HG03442 (cell line): ENCODE measurements around the gene CNPPD1.

ENCODE experiments used
- ATAC-seq: cut with Tn5 transposase; IDR thresholded peaks from one replicate; pipeline ENCODE4 v1.9.1; 2021; ENCODE audit warnings: mild to moderate bottlenecking, moderate library complexity; ENCODE audit not compliant: unreplicated experiment

The CNPPD1 gene

DNA sequence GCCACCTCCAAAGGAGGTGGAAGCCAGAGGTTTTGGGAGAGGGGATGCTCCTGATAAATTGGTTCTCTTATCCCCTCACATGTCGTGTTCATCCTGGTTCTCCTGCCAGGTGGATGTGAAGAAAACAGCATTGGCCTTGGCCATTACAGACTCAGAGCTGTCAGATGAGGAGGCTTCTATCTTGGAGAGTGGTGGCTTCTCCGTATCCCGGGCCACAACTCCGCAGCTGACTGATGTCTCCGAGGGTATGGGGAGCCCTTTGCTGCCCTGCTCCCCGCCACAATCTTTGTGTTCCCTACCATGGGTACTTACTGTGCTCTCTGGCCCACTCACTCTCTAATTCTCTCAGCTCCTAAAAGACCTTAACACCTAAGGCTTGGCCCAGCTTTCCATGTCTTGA lies 4.8 kb upstream of the CNPPD1 start:
- ATAC-seq: no peak

DNA sequence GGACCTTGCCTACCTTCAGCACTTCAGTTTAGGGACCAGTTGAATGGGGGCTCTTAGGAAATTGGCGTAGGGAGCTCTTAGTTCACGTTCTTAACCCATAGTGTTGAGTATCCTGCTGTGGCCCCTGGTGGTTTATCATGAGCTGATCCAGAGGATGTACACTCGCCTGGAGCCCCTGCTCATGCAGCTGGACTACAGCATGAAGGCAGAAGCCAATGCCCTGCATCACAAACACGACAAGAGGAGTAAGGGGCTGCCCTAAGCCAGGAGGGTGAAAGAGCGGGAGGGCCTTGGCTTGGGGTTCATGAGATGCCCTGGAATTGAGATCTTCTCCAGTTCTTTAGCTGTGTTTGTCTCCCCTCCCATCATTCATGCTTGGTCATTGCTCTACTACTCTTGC lies 4.2 kb upstream of the CNPPD1 start:
- ATAC-seq: no peak

DNA sequence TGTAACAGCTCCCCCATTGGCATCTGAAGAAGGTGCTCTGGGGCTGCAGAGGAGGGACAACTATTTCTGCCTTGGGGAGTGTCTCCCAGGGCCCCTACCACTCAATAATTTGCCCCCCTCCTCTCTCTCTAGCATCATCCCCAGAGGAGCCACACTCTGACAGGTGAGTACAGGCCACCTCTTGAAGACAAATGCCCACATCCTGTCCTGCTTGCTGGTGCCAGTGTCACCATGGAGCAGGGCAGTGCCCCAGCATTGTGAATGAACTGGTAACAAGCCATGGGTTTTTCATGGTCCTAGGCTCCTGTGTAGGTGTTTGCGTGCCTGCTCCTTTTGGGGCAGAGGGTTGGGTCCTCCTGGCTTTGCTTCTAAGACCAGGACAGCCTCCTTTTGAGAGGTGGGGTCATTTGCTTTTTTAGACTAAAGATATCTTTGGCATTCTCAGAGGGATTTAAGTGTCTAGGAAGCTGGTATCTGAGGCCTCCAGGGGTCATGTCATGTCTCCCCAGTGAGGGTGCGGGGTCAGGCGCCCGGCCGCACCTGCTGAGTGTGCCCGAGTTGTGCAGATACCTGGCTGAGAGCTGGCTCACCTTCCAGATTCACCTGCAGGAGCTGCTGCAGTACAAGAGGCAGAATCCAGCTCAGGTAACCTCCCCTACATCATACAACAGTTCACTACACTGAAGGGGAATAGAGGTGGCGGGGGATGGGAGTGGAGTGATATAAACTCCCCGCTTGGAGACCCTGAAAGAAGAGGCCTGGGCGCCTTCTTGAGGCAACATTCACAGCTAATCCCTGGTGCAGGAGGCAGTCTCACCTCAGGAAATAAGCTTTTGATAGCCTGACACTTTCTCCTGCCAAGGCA lies 3.1 kb upstream of the CNPPD1 start:
- ATAC-seq: no peak

DNA sequence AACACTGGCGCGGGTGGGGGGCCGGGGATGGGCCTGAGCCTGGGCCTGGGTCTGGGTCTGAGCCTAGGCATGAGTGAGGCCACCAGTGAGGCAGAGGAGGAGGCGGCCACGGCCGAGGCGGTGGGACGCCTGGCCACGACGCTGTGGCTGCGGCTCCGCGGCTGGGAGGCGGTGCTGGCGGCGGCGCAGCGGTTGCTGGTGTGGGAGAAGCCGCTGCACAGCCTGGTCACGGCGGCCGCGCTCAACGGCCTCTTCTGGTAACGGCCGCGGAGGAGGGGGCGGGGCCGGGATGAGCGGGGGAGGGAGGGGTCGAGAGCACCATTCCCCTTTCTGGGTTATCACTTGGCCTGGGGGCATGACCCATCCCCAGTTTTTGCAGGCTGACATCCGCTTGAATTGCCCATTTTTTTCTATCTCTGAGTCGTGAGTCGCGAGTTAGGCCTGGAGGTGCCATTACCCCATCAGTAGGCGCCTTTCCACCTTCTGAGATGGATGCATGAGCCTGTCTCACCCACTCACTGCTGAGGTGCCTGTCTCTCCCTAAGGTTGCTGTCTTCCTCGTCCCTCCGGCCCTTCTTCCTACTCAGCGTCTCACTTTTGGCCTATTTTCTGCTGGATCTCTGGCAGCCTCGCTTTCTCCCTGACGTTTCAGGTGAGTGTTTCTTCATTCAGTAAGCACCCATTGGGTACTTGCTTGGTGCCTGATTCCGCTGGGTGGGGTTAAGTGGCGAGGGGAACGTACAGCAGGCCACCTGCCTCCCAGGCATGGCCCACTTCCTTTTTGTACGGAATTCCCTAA lies 1.9 kb upstream of the CNPPD1 start:
- peak; percentile 18 for ATAC-seq

DNA sequence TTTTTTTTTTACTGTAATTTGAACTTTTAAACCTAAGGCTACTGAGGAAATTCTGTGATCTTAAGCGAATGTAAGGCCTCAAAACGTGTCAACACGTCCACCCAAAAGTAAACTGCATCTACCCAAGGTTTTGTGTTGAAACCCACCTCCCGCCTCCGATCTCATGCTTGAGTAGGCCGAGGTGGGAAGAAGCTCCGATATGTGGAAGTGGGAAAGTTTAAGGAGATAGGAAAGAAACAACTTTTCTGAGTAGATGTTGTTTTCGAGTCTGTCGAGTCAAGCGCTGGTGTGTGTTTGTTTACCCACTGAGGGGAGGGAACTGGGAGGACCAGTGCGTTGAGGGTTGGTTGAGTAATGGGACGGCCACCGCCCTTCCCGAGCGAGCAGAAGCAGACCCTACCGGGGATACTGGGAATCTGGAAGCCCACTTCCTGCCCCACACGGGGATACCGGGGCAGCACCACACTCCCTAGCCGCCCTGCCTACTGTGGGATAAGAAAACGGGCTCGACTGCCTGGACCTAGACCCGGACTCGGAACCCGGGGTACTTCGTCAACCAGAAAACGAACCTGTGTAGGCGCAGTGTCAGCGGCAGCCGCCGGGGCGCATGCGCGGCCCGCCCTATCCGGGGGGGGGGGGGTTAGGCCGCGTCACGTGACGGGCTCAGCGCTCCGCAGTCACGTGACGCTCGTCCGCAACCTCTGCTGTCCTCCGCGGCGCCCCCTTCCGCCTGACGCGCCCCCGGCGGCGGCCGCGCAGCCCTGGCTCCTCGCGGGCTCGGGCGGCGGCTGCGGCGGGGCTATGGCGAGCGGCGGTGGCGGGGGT lies 1.0 kb upstream of the CNPPD1 start, which contains the start of gene RETREG2:
RETREG2 (plus strand) TSS at position 724 of the 825 bp plus-strand sequence; CDS start at position 802, 78 bp downstream.
- ATAC-seq: peak; percentile 34

DNA sequence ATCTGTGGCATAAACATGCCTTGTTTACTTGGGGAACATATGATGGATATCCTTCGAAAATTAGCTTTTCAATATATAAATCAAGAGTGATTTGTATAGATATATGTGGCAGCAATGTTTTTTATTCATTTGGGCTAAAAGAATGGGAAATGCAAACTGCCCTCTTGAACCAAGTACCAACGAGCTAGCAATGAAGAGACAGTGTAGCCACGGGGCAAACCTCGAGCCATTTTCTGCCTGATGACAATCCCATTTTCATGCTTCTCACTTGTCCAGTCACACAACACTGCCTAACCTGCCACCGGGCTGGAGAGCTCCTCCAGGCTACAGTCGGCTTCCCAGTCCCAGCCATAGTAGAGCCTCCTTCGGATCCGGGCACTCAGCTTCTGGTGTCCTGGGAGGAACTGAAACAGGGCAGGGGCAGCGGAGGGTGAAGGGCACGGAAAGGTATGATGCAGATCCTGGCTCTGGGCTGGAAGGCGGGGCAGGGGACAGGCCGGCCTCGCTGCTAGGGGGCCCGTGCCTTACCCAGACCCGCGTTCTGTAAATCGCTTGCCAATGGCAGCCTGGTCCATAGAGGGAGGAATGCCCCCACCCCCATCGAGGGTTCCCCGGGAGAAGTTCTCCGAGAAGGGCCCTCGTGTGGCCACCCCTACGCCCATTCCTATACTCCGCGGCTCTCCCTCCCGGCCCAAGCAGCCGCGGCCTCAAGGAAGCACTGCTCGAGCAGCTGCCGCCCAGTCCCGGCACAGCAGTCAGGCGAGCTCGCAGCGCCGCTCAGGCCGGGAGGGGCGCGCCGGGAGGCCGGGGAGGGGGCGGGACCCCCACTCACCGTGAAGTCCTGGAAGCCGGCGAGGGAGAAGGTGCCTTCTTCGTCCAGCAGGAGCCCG lies 552 bp downstream of the CNPPD1 start:
- peak; percentile 31 for ATAC-seq

DNA sequence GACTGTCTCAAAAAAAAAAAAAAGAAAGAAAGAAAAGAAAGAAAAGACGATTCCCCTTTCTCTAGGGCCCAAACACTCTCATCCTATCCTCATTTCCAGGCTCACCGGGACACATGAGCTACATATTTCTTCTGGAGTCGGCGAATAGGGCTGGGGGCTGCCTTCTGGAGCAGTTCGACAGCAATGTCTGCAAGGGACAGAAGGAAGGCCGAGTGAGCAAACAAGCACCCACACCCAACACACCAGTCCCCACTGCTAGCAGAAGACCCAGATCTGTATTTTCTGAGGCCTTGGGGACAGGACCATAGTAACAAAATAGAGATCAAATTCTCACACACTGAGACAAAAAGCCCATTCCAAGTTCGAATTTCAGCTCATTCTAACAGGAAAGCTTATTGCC lies 1.2 kb downstream of the CNPPD1 start:
- no peak for ATAC-seq

DNA sequence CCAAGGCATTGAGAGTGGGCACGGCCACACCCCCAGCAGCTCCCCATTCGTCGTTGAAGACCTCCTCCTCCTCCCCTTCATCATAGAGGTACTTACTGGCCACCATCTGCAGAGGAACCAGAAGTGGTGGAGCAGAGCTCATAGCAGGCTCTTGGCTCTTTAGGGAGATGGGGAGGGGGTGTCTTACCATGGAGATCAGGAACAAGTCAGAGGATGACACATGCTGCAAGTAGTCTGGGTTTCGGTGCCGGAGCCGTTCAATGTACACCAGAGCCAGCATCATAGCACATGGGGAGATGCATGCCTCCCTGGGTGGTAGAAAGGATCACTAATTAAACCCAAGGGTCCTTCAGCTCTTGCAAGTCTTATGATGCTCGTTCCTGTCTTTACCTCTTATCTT lies 1.9 kb downstream of the CNPPD1 start:
- ATAC-seq: no peak

DNA sequence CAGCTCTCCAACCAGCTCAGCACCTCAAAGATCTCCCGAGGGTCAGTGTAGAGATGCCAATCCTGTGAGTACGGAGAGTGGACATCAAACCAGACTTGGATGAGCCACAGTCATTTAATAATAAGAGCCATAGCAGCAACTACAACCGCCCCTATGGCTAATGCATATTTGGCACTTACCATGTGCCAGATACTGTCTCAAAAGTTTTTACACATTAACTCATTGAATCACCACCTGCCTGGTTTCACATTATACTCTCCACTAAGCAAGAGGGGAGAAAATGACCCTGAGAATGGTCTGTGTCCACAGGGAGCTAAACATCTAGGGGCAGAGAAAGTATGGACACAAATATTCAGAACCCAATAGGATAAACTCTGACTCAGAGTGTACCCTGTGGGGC lies 2.6 kb downstream of the CNPPD1 start:
- no peak for ATAC-seq

DNA sequence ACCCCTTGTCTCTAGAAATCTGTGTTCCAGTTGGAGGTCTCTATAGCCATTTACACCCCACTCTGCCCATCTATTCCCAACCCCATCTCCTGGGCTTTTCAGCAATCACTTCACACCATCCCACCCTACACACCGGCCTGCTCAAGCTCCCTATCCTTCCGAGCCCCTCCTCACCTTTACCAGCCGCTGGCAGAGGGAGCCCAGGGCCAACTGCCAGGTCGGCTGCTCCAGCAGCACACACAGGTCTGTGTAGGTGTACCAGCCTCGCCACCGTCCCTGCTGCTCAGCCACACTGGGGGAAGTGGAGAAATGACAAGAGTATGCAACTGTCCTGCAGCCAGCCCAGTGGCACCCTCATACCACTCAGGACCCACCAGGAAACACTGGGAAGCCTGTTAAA lies 3.5 kb downstream of the CNPPD1 start:
- no peak for ATAC-seq

DNA sequence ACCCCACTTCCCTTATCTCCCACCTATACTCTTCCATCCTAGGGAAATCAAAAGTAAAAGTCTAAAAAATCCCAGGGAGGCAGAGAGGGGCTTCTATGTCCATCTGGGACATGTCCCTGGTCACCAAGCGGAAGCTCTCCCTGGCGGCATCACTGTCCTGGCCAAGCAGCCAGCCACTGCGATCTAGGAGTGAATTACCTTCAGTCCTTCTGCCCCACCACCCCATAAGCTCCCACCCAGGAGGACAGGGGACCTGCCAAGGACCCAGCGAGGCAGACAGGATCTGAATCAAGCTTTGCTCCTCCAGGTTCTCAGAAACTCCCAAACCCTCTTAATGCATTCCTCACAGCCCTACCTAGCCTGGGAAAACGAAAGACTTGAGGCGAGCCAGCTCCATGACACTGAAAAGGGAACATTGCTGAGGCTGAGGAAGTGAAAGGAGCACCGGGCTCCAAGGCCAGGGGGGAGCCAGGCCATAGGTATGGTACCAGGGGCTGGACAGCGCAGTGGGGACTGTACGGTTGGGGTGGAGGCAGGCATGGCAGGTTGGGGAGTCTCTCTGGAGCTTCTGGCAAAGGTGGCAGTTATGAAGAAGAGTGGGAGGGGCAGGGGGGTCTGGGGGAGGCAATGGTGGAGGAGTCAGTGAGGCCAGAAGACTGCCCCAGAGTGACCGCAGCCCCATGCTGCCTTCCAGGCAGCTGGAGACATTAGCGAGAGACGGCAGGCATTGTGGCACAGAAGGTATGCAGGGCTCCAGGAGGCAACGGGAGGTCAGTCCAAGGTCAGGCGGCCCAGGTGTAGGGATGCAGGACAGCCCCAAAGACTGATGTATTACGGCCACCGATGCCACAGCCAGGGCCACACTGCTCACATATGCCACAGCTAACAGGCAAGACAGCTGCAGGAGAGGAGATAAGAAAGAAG lies 4.2 kb downstream of the CNPPD1 start:
- ATAC-seq: no peak

DNA sequence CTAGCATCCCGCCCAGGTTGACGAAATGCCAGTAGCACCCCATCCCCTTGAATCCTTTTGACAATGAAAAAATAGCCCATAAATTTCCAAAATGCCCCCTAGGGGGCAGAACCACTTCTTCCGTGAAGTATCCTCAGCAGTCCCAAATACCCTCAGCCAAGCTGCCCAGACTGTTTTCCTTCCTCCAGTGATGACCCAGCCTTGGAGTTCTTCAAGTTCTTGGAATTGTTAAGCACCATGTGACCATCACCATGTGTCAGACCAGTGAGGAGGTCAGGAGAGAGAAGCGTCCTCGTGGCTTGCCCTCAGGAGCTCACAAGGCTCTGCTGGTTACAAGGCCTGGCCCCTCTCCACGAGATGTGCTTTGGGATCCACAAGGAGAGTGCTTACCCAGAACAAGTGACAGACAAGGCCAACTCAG lies 5.5 kb downstream of the CNPPD1 start:
- ATAC-seq: no peak

DNA sequence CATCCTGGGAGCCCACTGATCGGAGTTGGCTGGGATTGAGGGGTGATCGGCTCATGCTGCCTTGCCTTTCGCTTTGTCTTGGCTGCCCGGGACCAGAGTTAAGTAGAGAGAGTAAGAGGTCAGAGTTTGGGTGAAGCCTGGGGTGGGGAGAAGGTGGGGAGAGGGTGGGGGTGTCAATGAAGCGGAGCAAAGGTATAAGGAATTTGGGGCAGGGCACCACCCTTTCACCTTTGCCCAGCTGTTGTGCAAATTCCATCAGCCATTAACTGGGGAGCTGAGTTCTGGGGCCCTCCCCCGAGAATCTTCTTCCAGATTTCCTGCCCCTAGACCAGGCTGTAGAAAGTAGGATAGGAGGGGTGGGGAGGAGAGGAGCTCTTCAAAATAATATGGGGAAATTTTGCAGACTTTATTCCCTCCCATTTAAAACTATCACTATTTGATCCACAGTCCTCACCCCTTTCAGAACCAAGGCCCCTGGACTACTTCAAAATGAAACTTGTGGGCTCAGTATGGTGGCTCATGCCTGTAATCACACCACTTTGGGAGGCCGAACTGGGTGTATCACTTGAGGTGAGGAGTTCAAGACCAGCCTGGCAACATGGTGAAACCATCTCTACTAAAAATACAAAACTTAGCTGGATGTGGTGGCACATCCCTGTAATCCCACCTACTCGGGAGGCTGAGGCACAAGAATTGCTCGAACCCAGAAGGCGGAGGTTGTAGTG lies 6.6 kb downstream of the CNPPD1 start, which contains the start of gene SLC23A3:
SLC23A3 (minus strand) TSS at position 100 of the 725 bp plus-strand sequence; CDS start at position 55, 45 bp downstream.
- ATAC-seq: no peak

DNA sequence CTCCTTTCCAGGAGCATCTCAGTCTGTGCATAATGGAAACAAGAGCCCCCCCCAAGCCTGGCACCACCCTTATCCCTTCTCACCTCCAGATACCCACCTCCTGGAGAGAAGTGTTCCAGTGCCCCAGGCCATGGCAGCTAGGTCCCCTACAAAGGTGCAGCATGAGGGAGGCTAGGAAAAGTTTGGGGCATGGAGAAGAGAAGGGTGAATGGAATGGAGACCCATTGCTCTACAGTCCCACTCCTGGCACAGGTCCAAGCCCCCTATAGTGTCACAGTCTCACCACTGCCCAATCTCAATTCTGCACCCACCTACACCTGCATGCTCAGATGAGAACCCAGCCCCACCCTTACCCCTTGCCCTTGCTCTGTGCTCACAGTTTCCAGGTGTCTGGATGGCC lies 7.8 kb downstream of the CNPPD1 start:
- ATAC-seq: no peak

DNA sequence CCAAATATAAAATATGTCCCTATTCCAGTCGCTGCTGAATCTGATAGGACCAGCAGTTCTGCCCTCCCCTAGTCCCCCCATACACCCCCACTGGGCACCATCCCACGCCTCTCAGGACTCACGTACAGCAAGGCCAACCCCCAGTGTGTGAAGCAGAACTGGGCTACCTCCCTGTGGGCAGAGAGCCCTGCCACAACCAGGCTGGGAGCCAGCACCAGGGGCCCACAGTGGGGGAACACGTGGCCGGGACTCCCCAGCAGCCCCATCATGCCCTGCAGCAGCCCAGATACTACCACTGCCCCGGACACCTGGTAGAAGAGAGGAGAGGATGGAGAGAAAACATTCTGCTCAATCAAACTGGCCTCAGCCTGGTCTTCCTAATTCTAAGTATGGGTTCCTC lies 8.2 kb downstream of the CNPPD1 start:
- ATAC-seq: no peak

DNA sequence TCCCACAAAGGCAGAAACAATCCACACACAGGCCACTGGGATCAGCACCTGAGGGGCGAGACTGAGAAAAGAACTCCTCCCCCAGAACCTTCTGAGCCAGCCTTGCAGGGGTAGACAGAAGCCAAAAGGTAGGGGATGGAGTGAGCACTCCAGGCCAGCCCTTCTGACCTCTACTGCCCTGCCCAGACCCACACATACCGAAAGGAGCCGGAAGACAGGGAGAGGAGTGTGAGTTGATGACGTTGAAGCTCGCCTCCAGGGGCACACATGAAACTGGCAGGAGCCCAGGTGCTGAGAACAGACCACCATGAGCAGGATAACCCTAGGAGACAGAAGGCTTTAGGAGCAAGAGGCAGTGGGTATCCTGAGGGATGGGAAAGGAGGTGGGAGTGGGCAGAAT lies 8.7 kb downstream of the CNPPD1 start:
- no peak for ATAC-seq

DNA sequence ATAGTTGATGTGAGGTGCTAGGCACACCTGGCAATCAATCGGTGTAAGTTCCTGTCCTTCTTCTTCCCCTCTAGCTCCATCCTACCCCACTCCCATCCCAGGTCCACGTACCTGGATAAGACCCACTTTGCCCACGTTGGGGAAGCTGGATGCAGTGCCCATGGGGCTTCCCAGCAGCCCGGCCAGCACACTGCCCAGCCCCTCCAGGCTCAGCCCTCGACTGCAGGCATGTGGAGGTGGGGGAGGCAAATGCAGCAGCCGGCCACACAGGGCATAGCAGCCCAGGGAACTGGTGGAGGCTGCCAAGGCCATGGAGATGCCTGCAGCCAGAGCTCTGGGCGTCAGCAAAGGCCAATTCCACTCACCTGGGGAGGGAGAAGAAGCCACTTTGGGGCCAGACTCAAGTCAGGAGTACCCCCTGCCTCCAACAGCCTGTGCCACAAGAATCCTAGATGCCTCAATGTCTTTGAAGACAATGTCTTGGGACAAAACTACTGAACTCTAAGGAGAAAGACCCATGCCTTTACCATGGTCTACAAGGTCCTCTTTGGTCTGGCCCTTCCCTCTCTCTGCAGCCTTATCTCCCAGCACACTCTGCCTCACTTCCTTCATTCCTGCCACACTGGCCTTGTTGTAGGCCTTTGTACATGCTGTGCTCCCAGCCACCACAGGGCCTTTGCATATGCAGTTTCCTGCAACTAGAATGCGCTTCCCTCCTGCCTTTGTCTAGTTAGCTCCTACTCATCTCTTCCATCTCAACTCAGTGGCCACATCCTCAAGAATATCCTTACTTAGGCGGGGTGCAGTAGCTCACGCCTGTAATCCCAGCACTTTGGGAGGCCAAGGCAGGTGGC lies 11.4 kb downstream of the CNPPD1 start:
- ATAC-seq: no peak
